ENCODE data around the gene GPR39. TPM values are rescaled to one million over a fixed set of nuclear protein-coding genes. Genes with fewer than 3 reads are reported as not detected.

The GPR39 gene
- total RNA-seq, 4 donors from 2014 or later: 0.21 to 1.8 (median 0.22) TPM; not detected in 1

GRCh38 chr2:132641819-132642218 is 225.2 kb downstream of the GPR39 start:
- no peaks in the 10 kb centered on the region for H3K36me3 ChIP-seq
- no peak overlapping the region for H3K27ac ChIP-seq
- no peaks in the 10 kb centered on the region for H3K27me3 ChIP-seq
- TF ChIP-seq, protein P1, sequence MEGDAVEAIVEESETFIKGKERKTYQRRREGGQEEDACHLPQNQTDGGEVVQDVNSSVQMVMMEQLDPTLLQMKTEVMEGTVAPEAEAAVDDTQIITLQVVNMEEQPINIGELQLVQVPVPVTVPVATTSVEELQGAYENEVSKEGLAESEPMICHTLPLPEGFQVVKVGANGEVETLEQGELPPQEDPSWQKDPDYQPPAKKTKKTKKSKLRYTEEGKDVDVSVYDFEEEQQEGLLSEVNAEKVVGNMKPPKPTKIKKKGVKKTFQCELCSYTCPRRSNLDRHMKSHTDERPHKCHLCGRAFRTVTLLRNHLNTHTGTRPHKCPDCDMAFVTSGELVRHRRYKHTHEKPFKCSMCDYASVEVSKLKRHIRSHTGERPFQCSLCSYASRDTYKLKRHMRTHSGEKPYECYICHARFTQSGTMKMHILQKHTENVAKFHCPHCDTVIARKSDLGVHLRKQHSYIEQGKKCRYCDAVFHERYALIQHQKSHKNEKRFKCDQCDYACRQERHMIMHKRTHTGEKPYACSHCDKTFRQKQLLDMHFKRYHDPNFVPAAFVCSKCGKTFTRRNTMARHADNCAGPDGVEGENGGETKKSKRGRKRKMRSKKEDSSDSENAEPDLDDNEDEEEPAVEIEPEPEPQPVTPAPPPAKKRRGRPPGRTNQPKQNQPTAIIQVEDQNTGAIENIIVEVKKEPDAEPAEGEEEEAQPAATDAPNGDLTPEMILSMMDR (IDR thresholded peaks at IDR 0.05): no peak
- TF ChIP-seq POLR2A (IDR thresholded peaks at IDR 0.05) (no peak), EP300 (IDR thresholded peaks at IDR 0.05) (no peak)
- no peak for DNase-seq (ENCODE audit: low spot score in 2 of 2)
- no peak overlapping the region for H3K4me3 ChIP-seq
- H3K9me3 ChIP-seq: no peaks in the 10 kb centered on the region
- H3K4me1 ChIP-seq: no peaks in the 10 kb centered on the region

- no peak overlapping the region for H3K4me3 ChIP-seq
- H3K4me1 ChIP-seq: no peaks in the 10 kb centered on the region
- no peaks in the 10 kb centered on the region for H3K27me3 ChIP-seq
- no peaks in the 10 kb centered on the region for H3K9me3 ChIP-seq
- H3K27ac ChIP-seq: no peak overlapping the region
- WGBS, 2 donors: 73 to 78% methylated on average over 2 of the region's 2 CpGs
- TF ChIP-seq, protein P1 (IDR thresholded peaks at IDR 0.05): no peak
- TF ChIP-seq EP300 (IDR thresholded peaks at IDR 0.05): no peak
- TF ChIP-seq POLR2A (IDR thresholded peaks at IDR 0.05): no peak
- DNase-seq (ENCODE audit: low spot score in 2 of 2): no peak
- H3K36me3 ChIP-seq: no peaks in the 10 kb centered on the region
Observed at GRCh38 chr2:132642415-132642814, 225.8 kb downstream of the GPR39 start.

GRCh38 chr2:132645176-132645575 is 228.6 kb downstream of the GPR39 start:
- WGBS, 2 donors: 89 to 94% methylated on average over 35 of the region's 35 CpGs
- no peaks in the 10 kb centered on the region for H3K9me3 ChIP-seq
- H3K36me3 ChIP-seq: no peaks in the 10 kb centered on the region
- no peaks in the 10 kb centered on the region for H3K27me3 ChIP-seq
- no peak for DNase-seq (ENCODE audit: low spot score in 2 of 2)
- H3K27ac ChIP-seq: no peak overlapping the region
- no peak overlapping the region for H3K4me3 ChIP-seq
- TF ChIP-seq, protein P1 (IDR thresholded peaks at IDR 0.05): no peak
- TF ChIP-seq POLR2A (IDR thresholded peaks at IDR 0.05) (no peak), EP300 (IDR thresholded peaks at IDR 0.05) (no peak)
- H3K4me1 ChIP-seq: no peaks in the 10 kb centered on the region

DNA sequence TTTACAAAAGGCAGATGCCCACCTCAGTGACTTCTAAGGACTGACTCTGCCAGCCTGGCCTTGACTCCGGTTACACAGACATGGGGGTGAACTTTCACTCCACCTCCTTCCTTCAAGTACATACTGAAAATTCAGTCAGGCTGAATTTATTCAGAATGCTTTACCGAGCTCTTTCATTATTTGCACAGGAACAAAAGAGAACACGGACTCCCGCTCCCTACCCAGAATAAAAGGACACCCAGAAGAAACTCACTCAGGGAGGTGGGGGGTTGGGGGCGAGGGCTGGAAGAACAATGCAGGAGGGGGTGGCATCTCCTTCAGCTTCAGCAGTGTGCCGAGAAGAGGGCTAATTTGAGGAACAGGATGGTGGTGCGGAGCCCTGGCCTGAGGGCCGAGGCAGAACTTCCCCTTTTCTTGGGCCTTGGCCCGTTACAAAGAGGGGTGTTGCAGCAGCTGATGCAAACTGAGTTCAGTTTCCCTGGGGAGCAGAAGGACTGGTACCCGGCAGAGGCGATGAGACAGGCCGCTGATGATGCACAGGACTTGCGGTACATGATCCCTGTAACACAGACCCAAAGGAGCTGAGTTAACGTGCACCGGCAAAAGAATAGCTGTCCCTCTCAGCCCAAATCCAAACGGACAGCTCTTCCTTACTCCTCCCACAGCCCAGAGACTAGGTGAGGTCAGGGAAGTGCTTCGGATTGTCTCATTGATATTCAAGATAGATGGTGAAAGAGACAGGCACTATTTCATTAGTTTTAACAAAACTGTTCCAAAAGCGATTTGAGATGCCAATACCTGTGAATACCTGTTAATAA is 229.3 kb downstream of the GPR39 start:
- WGBS, 2 donors: 84 to 85% methylated on average over 18 of the region's 18 CpGs
- DNase-seq (ENCODE audit: low spot score in 2 of 2): no peak
- Histone ChIP-seq H3K4me1 (no peaks in the 10 kb centered on the region), H3K27me3 (no peaks in the 10 kb centered on the region), H3K27ac (no peak overlapping the region), H3K4me3 (no peak overlapping the region), H3K9me3 (no peaks in the 10 kb centered on the region), H3K36me3 (no peaks in the 10 kb centered on the region)
- TF ChIP-seq EP300 (IDR thresholded peaks at IDR 0.05): no peak
- TF ChIP-seq POLR2A (IDR thresholded peaks at IDR 0.05): no peak
- TF ChIP-seq, protein P1 (IDR thresholded peaks at IDR 0.05): no peak

DNA sequence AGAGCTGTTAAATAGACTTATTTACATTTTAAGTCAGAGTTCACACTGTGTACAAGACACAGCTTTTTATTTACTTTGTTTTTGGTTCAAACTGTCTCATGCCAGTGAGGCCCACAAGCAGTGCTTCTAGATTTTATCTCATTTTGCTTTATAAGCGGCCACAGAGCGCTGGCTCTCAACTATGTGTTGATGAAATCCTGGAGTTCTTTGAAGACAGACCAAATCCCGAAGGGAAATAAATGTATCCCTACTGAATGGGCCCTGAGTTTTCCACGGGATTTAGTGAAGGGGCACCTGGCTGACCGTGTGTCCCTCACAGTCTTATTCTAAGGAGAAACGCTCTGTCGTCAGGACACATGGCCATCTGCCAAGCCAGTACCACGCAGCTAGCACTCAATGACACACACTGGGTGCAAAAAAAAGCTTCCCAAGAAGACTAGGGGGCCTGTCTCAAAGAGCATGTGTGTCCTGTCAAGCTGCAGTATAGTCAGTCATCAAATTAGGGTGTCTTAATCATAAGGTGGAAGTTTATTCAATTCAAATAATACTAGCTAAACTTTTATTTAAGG is 230.0 kb downstream of the GPR39 start:
- no peak for DNase-seq (ENCODE audit: low spot score in 2 of 2)
- WGBS, 2 donors: 74 to 80% methylated on average over 8 of the region's 8 CpGs
- TF ChIP-seq, protein P1 (IDR thresholded peaks at IDR 0.05): no peak
- TF ChIP-seq EP300 (IDR thresholded peaks at IDR 0.05) (no peak), POLR2A (IDR thresholded peaks at IDR 0.05) (no peak)
- Histone ChIP-seq H3K36me3 (no peaks in the 10 kb centered on the region), H3K9me3 (no peaks in the 10 kb centered on the region), H3K27ac (no peak overlapping the region), H3K27me3 (no peaks in the 10 kb centered on the region), H3K4me3 (no peak overlapping the region), H3K4me1 (no peaks in the 10 kb centered on the region)

All from tibial nerve (tissue), 4 donors.